ENCODE measurements around the gene P2RY4. TPM values are rescaled to one million over a fixed set of nuclear protein-coding genes. Genes with fewer than 3 reads are reported as not detected.

P2RY4 gene
- total and polyA plus RNA-seq, 2 of the 13 experiments (the other 11 are each of a cell fraction or from before 2014, with no cell fraction given), result 0.07 to 0.49 TPM

GRCh38 chrX:70226687-70227086 lies 33.3 kb downstream of the P2RY4 start (continued):
- TF ChIP-seq PRDM10 (CRISPR knock-in tag; IDR thresholded peaks at IDR 0.05; ENCODE audit: low read depth) (no peak), NRL (CRISPR knock-in tag; IDR thresholded peaks at IDR 0.05; ENCODE audit: borderline replicate concordance) (no peak), ZNF883 (CRISPR knock-in tag; IDR thresholded peaks at IDR 0.05; ENCODE audit: not compliant biosample characterization) (no peak)

- FAIRE-seq (no peak), DNase-seq (ENCODE audit: low spot score) (no peak), ATAC-seq (no peak)
- no peak overlapping the region for H3K4me2 ChIP-seq (ENCODE audit: low read depth, low read length)
- H3K4me3 ChIP-seq (replicated peaks in 1 of 3; ENCODE audit: insufficient read depth in 1 of 3, low read depth in 2 of 3, low read length in 3 of 3), result no peak overlapping the region
- intact Hi-C loops (cut with micrococcal nuclease; ENCODE audit: unreplicated experiment), result no loop called here
- no peaks in the 10 kb centered on the region for H3K9me3 ChIP-seq (ENCODE audit: low read length)
- H3K27ac ChIP-seq (ENCODE audit: extremely low read length, insufficient read depth, low read length), result no peak overlapping the region
- POLR2A ChIA-PET, result no interaction called here
- in situ Hi-C loops (cut with HindIII; ENCODE audit: extremely low pct_ligation_motif_present, low pct_unique_long_range_greater_than_20kb), result no loop called here
- CTCF ChIA-PET (ENCODE audit: low intra/inter-chr PET ratio, low total read pairs), result no interaction called here
- H3K79me2 ChIP-seq (ENCODE audit: insufficient read depth, low read length), result no peaks in the 10 kb centered on the region
- no peaks in the 10 kb centered on the region for H4K20me1 ChIP-seq (ENCODE audit: insufficient read depth, low read length)
- H3K9ac ChIP-seq (ENCODE audit: insufficient read depth, low read depth, low read length), result no peak overlapping the region
- no peaks in the 10 kb centered on the region for H3K27me3 ChIP-seq (ENCODE audit: control insufficient read depth in 1 of 2, insufficient read depth in 2 of 2, low read length in 2 of 2)
- no TSS peak for BruUV-seq (replicated peaks)
- H3K36me3 ChIP-seq (replicated peaks in 1 of 2; ENCODE audit: control insufficient read depth in 1 of 2, insufficient read depth in 2 of 2, low read length in 2 of 2), result no peaks in the 10 kb centered on the region
- no peak overlapping the region for H2AFZ ChIP-seq (ENCODE audit: low read length)
- H3K4me1 ChIP-seq (ENCODE audit: insufficient read depth, low read length), result no peaks in the 10 kb centered on the region
- TF ChIP-seq NFE2L1 (CRISPR knock-in tag; IDR thresholded peaks at IDR 0.05; ENCODE audit: borderline replicate concordance), result no peak
- no peak for TF ChIP-seq FOXO1 (CRISPR knock-in tag; IDR thresholded peaks at IDR 0.05)
- TF ChIP-seq ZNF703 (CRISPR knock-in tag; IDR thresholded peaks at IDR 0.05; ENCODE audit: borderline replicate concordance), result no peak
- TF ChIP-seq MTF1 (CRISPR knock-in tag; IDR thresholded peaks at IDR 0.05), result no peak
- no peak for TF ChIP-seq ZNF614 (CRISPR knock-in tag; IDR thresholded peaks at IDR 0.05; ENCODE audit: borderline replicate concordance)
- TF ChIP-seq ZFP37 (CRISPR knock-in tag; IDR thresholded peaks at IDR 0.05; ENCODE audit: borderline replicate concordance), result no peak
- no peak for TF ChIP-seq ARID4A (CRISPR knock-in tag; IDR thresholded peaks at IDR 0.05; ENCODE audit: borderline replicate concordance)
- no peak for TF ChIP-seq ARHGAP35 (CRISPR knock-in tag; IDR thresholded peaks at IDR 0.05; ENCODE audit: borderline replicate concordance)
- TF ChIP-seq ZFYVE20 (CRISPR knock-in tag; IDR thresholded peaks at IDR 0.05; ENCODE audit: borderline replicate concordance, low read depth), result no peak
- no peak for TF ChIP-seq MAZ (IDR thresholded peaks at IDR 0.05; ENCODE audit: borderline replicate concordance, low read depth, low read length)
- TF ChIP-seq MAZ (CRISPR knock-in tag; IDR thresholded peaks at IDR 0.05; ENCODE audit: low read depth), result no peak
- no peak for TF ChIP-seq DBP (CRISPR knock-in tag; IDR thresholded peaks at IDR 0.05; ENCODE audit: not compliant biosample characterization)
These were observed 34.0 kb downstream of the P2RY4 start for GRCh38 chrX:70226048-70226447.

Measured in HepG2 (cell line).